Brain microvascular endothelial cell (primary cell): Measurements from ENCODE around the gene MAB21L3.
A peak's percentile ranks its signal among the peaks of the same experiment; 100 is the strongest.

ENCODE experiments used
- DNase-seq: peaks from one replicate; pipeline ENCODE4 v3.0.0-alpha.2; 2020
- H3K27ac ChIP-seq: fragments of 250-450 bp; sonication (Bioruptor Pico); 2 replicates; pipeline ENCODE4 v1.5.1; 2020; ENCODE audit warnings: mild to moderate bottlenecking, moderate library complexity
- H3K27me3 ChIP-seq: fragments of 250-450 bp; sonication (Bioruptor Pico); replicated peaks from 2 replicates; pipeline ENCODE4 v1.5.1; 2020; ENCODE audit warnings: mild to moderate bottlenecking
- H3K36me3 ChIP-seq: fragments of 250-450 bp; sonication (Bioruptor Pico); replicated peaks from 2 replicates; pipeline ENCODE4 v1.5.1; 2020; ENCODE audit warnings: mild to moderate bottlenecking
- H3K4me3 ChIP-seq: 2 replicates; pipeline ENCODE4 v1.5.1; 2011; ENCODE audit warnings: low read depth, mild to moderate bottlenecking, control low read depth, low read length, moderate library complexity
- CTCF ChIP-seq: IDR thresholded peaks from 2 replicates; pipeline ENCODE4 v1.5.1; 2011; ENCODE audit warnings: low read depth, mild to moderate bottlenecking, moderate library complexity, low read length, control low read depth, inconsistent platforms; ENCODE audit errors: missing control alignments
- in situ Hi-C: cut with HindIII; loops from 2 replicates; pipeline ENCODE4 v1.10.0; 2017; ENCODE audit warnings: low sequenced_read_pairs, low pct_ligation_motif_present

Gene MAB21L3

GRCh38 chr1:116131866-116132605, 20.8 kb downstream of the MAB21L3 start:
- in situ Hi-C loops, result no loop called here
- Histone ChIP-seq H3K4me3 (no peak overlapping the region), H3K27me3 (no peaks in the 10 kb centered on the region), H3K27ac (no peak overlapping the region), H3K36me3 (no peaks in the 10 kb centered on the region)
- no peak for TF ChIP-seq CTCF
- no peak for DNase-seq

- H3K27ac ChIP-seq, result no peak overlapping the region
- in situ Hi-C loops, result no loop called here
- TF ChIP-seq CTCF, result peak; percentile 50
- no peaks in the 10 kb centered on the region for H3K27me3 ChIP-seq
- DNase-seq, result no peak
- no peaks in the 10 kb centered on the region for H3K36me3 ChIP-seq
- no peak overlapping the region for H3K4me3 ChIP-seq
These were observed 22.7 kb downstream of the MAB21L3 start for GRCh38 chr1:116133696-116134475.

- in situ Hi-C loops, result no loop called here
- no peak for TF ChIP-seq CTCF
- Histone ChIP-seq H3K36me3 (no peaks in the 10 kb centered on the region), H3K4me3 (no peak overlapping the region), H3K27ac (no peak overlapping the region), H3K27me3 (no peaks in the 10 kb centered on the region)
- DNase-seq, result no peak
These were observed 23.2 kb downstream of the MAB21L3 start for GRCh38 chr1:116134476-116134773.

- Histone ChIP-seq H3K4me3 (no peak overlapping the region), H3K27me3 (no peaks in the 10 kb centered on the region), H3K27ac (no peak overlapping the region), H3K36me3 (no peaks in the 10 kb centered on the region)
- TF ChIP-seq CTCF, result no peak
- in situ Hi-C loops, result no loop called here
- no peak for DNase-seq
These were observed 27.1 kb downstream of the MAB21L3 start for GRCh38 chr1:116138277-116138792.

- no peaks in the 10 kb centered on the region for H3K36me3 ChIP-seq
- no peaks in the 10 kb centered on the region for H3K27me3 ChIP-seq
- DNase-seq, result no peak
- in situ Hi-C loops, result no loop called here
- no peak overlapping the region for H3K27ac ChIP-seq
- no peak for TF ChIP-seq CTCF
- no peak overlapping the region for H3K4me3 ChIP-seq
These were observed 28.5 kb downstream of the MAB21L3 start for GRCh38 chr1:116139592-116140134.
